Measurements from ENCODE around the gene KCNJ11. TPM values are rescaled to one million over a fixed set of nuclear protein-coding genes. Genes with fewer than 3 reads are reported as not detected.

KCNJ11 gene
- total RNA-seq: 0.77 and 0.79 TPM in 2 replicates

GRCh38 chr11:17388609-17389210 lies at the start of gene KCNJ11:
Gene KCNJ11 (minus strand): TSS chr11:17388659. CDS start chr11:17388091, 568 bp downstream.
- TF ChIP-seq CTCF (IDR thresholded peaks at IDR 0.05; ENCODE audit: insufficient read depth, low read length, severe bottlenecking): no peak
- FAIRE-seq (no peak), DNase-seq (ENCODE audit: low read depth) (no peak)

GRCh38 chr11:17437366-17437765 lies 48.9 kb upstream of the KCNJ11 start:
- no peak for FAIRE-seq
- no peak for TF ChIP-seq CTCF (IDR thresholded peaks at IDR 0.05; ENCODE audit: insufficient read depth, low read length, severe bottlenecking)
- Histone ChIP-seq H3K4me3 (ENCODE audit: low read depth, low read length) (no peak overlapping the region), H3K36me3 (ENCODE audit: control insufficient read depth, insufficient read depth, low read length) (no peaks in the 10 kb centered on the region), H3K27me3 (ENCODE audit: control insufficient read depth, insufficient read depth, low read length) (peaks cover 2% of the 10 kb centered on the region)
- DNase-seq (ENCODE audit: low read depth): no peak

More at GRCh38 chr11:17388609-17389210, at the start of gene KCNJ11:
- H3K4me3 ChIP-seq (ENCODE audit: low read depth, low read length): peak within 1 kb of the TSS; percentile 42
- no peaks in the 10 kb centered on the region for H3K27me3 ChIP-seq (ENCODE audit: control insufficient read depth, insufficient read depth, low read length)
- no peaks in the 10 kb centered on the region for H3K36me3 ChIP-seq (ENCODE audit: control insufficient read depth, insufficient read depth, low read length)

- peaks cover 2% of the 10 kb centered on the region for H3K27me3 ChIP-seq (ENCODE audit: control insufficient read depth, insufficient read depth, low read length)
- TF ChIP-seq CTCF (IDR thresholded peaks at IDR 0.05; ENCODE audit: insufficient read depth, low read length, severe bottlenecking): no peak
- no peaks in the 10 kb centered on the region for H3K36me3 ChIP-seq (ENCODE audit: control insufficient read depth, insufficient read depth, low read length)
- DNase-seq (ENCODE audit: low read depth) (no peak), FAIRE-seq (no peak)
- no peak overlapping the region for H3K4me3 ChIP-seq (ENCODE audit: low read depth, low read length)
These were observed 45.6 kb upstream of the KCNJ11 start for GRCh38 chr11:17434108-17434507.

GRCh38 chr11:17432002-17432401 lies 43.5 kb upstream of the KCNJ11 start:
- FAIRE-seq: no peak
- no peaks in the 10 kb centered on the region for H3K27me3 ChIP-seq (ENCODE audit: control insufficient read depth, insufficient read depth, low read length)

GRCh38 chr11:17431139-17431538 lies 42.7 kb upstream of the KCNJ11 start:
- Histone ChIP-seq H3K27me3 (ENCODE audit: control insufficient read depth, insufficient read depth, low read length) (no peaks in the 10 kb centered on the region), H3K36me3 (ENCODE audit: control insufficient read depth, insufficient read depth, low read length) (no peaks in the 10 kb centered on the region), H3K4me3 (ENCODE audit: low read depth, low read length) (no peak overlapping the region)
- no peak for DNase-seq (ENCODE audit: low read depth)
- FAIRE-seq: no peak
- TF ChIP-seq CTCF (IDR thresholded peaks at IDR 0.05; ENCODE audit: insufficient read depth, low read length, severe bottlenecking): no peak

More at GRCh38 chr11:17432002-17432401, 43.5 kb upstream of the KCNJ11 start:
- H3K4me3 ChIP-seq (ENCODE audit: low read depth, low read length): no peak overlapping the region
- no peak for DNase-seq (ENCODE audit: low read depth)
- no peak for TF ChIP-seq CTCF (IDR thresholded peaks at IDR 0.05; ENCODE audit: insufficient read depth, low read length, severe bottlenecking)
- H3K36me3 ChIP-seq (ENCODE audit: control insufficient read depth, insufficient read depth, low read length): no peaks in the 10 kb centered on the region

- H3K36me3 ChIP-seq (ENCODE audit: control insufficient read depth, insufficient read depth, low read length): no peaks in the 10 kb centered on the region
- no peaks in the 10 kb centered on the region for H3K27me3 ChIP-seq (ENCODE audit: control insufficient read depth, insufficient read depth, low read length)
- H3K4me3 ChIP-seq (ENCODE audit: low read depth, low read length): no peak overlapping the region
- FAIRE-seq (no peak), DNase-seq (ENCODE audit: low read depth) (no peak)
- TF ChIP-seq CTCF (IDR thresholded peaks at IDR 0.05; ENCODE audit: insufficient read depth, low read length, severe bottlenecking): no peak
These were observed 42.2 kb upstream of the KCNJ11 start for GRCh38 chr11:17430616-17431015.
